IPS DF 6.9 (cell line): ENCODE measurements around the gene RNF144A.

Source experiments
- DNase-seq: peaks from one replicate; pipeline ENCODE4 v3.0.0-alpha.2; 2013; ENCODE audit warnings: low read depth, low spot score
- H3K27ac ChIP-seq: one replicate; pipeline ENCODE4 v1.5.1; 2013; ENCODE audit warnings: low read length, control low read depth
- H3K27me3 ChIP-seq: 2 replicates; pipeline ENCODE4 v1.6.1; 2013; ENCODE audit warnings: mild to moderate bottlenecking, low read length; ENCODE audit not compliant: control insufficient read depth, insufficient read depth
- H3K36me3 ChIP-seq: 2 replicates; pipeline ENCODE4 v1.6.1; 2013; ENCODE audit warnings: low read length; ENCODE audit not compliant: control insufficient read depth, insufficient read depth
- H3K4me1 ChIP-seq: 2 replicates; pipeline ENCODE4 v1.6.1; 2013; ENCODE audit warnings: low read length; ENCODE audit not compliant: control insufficient read depth, insufficient read depth
- H3K4me3 ChIP-seq: 2 replicates; pipeline ENCODE4 v1.5.1; 2013; ENCODE audit warnings: mild to moderate bottlenecking, low read length
- H3K9me3 ChIP-seq: 2 replicates; pipeline ENCODE4 v1.6.1; 2013; ENCODE audit warnings: low read length, inconsistent platforms; ENCODE audit not compliant: control insufficient read depth, insufficient read depth
- WGBS: extraction: QIAGEN DNeasy Blood & Tissue Kit; methylation state at CpG from one replicate; pipeline ENCODE4 v1.1.7; 2013; ENCODE audit warnings: mixed read lengths, missing lambda C conversion rate; ENCODE audit not compliant: insufficient read length, insufficient coverage; 5-methylcytosine and 5-hydroxymethylcytosine counted together

The RNF144A gene

DNA sequence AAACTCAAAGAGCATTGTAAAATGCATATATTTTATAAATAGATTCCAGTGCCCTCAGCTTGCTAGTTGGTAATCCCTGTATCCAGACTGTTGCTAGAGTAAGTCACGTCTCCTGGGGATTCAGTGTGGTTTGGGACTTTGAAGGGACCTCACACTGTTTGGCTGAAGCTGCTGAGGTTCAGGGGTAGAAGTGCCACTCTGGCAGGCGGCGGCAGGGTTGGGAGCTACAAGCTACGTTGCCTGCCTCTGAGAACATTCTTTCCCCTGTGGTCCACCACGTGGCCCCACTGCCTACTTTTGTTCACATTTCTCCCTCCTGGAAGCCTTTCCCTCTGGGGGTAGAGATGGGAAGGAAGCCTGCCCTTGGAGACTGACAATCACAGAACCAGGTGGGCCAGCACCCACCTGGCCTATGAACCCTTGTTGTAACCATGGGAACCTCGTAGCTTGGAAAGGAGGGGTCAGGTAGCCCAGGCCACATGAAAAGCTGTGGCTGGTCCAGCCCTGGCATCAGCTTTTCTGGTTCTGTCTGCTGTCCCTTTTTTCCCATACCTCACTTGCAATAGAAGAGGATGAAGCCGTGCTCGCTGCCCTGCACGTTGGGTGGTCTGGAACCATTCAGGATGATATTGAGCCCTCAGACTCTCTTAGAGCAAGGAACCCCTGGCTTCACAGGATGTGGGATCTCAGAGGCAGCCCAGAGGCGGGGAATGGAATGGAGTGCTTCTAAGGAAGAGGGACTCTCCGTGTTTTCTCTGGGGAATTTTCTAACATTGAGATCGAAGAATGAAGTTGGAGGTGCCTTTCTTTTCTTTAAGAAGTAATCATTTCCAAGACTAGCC, 2.9 kb downstream of the RNF144A start:
- no peak for DNase-seq
- no CpG with 5 or more reads among the region's 12 CpGs for WGBS
- Histone ChIP-seq H3K36me3 (no peaks in the 10 kb centered on the region), H3K27me3 (no peaks in the 10 kb centered on the region; the same call in 1 of the 2 replicates), H3K4me3 (no peak overlapping the region), H3K4me1 (peaks cover 5% of the 10 kb centered on the region; the same call in 1 of the 2 replicates), H3K9me3 (no peaks in the 10 kb centered on the region), H3K27ac (no peak overlapping the region)

DNA sequence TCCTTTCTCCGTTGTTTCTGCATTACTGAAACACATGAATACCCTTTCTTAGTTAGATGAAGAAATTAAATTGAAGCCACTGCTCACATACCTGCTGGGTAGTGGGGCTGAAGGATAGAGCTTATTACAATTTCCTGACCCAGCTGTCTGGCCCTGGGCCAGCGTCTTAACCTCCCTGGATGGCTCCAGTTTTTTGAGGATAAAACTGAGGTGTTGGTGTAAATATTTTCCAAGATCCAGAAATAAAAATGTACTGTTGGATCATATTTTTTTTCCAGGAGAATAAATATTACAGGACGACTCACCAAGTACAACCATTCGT, 3.5 kb downstream of the RNF144A start:
- H3K27ac ChIP-seq, result no peak overlapping the region
- no peak overlapping the region for H3K4me3 ChIP-seq
- peaks cover 3% of the 10 kb centered on the region; the same call in 1 of the 2 replicates for H3K4me1 ChIP-seq
- H3K27me3 ChIP-seq, result no peaks in the 10 kb centered on the region; the same call in 1 of the 2 replicates
- no peak for DNase-seq
- no peaks in the 10 kb centered on the region for H3K9me3 ChIP-seq
- H3K36me3 ChIP-seq, result no peaks in the 10 kb centered on the region
- no CpG with 5 or more reads among the region's 4 CpGs for WGBS

DNA sequence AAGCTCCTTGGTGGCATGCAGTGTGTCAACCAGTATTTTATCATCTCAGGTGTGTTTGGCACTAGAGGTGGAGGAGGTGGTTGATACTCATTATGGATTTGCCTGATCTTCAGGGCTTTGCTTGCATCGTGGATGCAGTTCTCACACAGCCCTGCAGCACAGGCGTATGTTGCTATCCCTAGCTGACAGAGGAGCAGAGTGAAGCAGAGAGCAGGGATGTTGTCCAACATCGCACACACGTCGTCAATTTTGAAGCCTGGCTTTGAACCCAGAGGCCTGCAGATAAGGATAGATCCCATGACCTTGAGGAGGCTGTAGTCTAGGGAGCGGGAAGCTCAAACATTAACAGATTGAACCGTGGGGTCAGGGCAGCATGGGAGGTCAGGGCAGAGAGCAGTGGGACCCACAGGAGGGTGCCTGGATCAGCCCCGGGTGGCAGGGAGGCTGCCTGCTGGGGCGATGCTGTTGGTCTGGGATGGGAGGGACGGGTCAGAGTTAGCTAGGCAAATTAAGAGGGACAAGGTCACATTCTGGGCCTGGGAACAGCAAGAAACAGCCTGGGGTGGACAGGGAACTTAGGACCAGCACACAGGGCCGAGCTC, 4.2 kb downstream of the RNF144A start:
- H3K9me3 ChIP-seq, result no peaks in the 10 kb centered on the region

DNA sequence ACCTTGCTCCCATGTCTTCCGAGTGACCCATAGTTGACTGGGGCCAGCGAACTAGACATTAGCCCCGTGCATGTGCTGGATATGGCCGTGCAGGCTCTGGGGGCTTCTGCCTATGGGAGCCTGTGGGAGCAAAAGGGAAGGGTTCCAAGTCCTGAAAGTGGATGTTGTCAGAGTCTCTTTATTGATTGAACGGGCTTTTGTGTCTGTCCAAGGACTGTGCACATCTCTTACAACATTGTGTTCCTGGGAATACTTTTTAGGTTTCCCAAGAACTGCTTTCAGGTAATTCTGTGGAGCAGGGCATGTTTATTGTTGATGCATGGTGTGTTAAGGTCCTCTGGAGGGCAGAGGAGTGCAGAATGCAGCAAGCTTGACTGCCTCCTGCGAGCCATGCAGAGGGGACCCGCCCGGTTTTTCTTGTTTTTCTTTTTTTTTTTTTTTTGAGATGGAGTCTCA, 5.0 kb downstream of the RNF144A start:
- no peak overlapping the region for H3K27ac ChIP-seq
- WGBS, result no CpG with 5 or more reads among the region's 8 CpGs

More for the DNA sequence above, 4.2 kb downstream of the RNF144A start:
- peaks cover 3% of the 10 kb centered on the region; the same call in 1 of the 2 replicates for H3K4me1 ChIP-seq
- no CpG with 5 or more reads among the region's 11 CpGs for WGBS
- no peak overlapping the region for H3K4me3 ChIP-seq
- H3K27me3 ChIP-seq, result no peaks in the 10 kb centered on the region; the same call in 1 of the 2 replicates
- no peak overlapping the region for H3K27ac ChIP-seq
- no peaks in the 10 kb centered on the region for H3K36me3 ChIP-seq
- DNase-seq, result no peak

DNA sequence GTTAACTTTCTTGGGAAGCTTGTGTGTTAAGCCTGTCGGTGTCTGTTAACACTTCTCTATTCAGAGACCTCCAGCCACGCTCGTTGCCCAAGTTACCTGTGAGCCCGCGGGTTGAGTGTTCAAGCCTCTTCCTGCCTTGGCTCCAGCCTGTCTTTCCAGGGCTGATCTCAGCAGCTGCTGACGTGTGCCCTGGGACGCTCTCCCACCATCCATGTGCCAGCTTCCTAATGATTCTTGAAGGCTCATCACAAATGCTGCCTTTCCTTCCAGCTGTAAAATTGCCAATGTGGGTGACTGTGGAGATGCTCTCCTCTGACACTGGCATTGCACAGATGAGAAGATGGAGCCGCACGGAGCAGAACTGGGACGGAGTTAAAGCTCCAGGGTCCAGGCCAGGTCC, 6.1 kb downstream of the RNF144A start:
- WGBS, result no CpG with 5 or more reads among the region's 10 CpGs
- H3K9me3 ChIP-seq, result no peaks in the 10 kb centered on the region
- H3K27me3 ChIP-seq, result no peaks in the 10 kb centered on the region; the same call in 1 of the 2 replicates
- DNase-seq, result no peak
- no peaks in the 10 kb centered on the region for H3K36me3 ChIP-seq
- H3K4me3 ChIP-seq, result no peak overlapping the region
- no peak overlapping the region for H3K27ac ChIP-seq
- H3K4me1 ChIP-seq, result peaks cover 3% of the 10 kb centered on the region; the same call in 1 of the 2 replicates

More for the DNA sequence above, 5.0 kb downstream of the RNF144A start:
- H3K4me3 ChIP-seq, result no peak overlapping the region
- H3K4me1 ChIP-seq, result peaks cover 3% of the 10 kb centered on the region; the same call in 1 of the 2 replicates
- no peaks in the 10 kb centered on the region; the same call in 1 of the 2 replicates for H3K27me3 ChIP-seq
- no peaks in the 10 kb centered on the region for H3K9me3 ChIP-seq
- no peaks in the 10 kb centered on the region for H3K36me3 ChIP-seq
- no peak for DNase-seq

DNA sequence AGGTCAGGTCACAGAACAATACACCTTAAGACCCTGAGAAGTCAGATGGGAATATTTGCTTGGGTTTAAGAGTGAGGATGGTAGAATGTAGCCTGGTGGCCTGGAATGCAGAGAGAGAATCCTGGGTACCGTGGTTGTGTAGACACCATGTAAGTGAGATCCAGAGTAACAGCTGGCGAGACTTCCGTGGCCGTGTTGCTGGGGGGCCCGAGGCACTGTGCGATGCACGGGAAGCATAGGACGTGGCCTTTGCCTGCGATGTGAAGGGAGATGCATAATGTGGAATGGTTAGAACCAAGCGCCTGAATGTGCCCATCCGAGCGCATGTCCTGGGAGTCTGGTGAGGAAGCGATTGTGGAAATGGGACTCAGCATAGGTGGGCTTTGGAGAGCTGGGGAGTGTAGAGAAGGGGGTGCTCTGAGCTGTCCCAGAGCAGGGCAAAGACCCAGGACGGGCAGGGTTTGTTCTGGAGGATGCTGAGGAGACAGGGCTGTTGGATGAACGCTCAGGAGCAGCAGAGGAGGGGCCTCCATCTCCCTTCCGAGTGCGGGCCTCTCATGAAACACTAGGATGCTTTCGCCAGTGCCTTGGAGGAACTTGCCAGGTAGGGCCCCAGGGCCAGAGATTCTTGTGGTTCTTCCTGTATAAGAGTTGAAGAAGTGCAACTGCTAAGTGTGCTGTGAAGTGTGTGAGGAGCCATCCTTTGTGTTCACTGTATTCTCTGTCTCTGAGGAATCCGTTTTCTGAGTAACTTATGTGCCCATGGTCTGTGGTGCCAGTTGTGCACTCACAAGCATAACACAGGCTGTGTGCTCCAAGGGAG, 7.1 kb downstream of the RNF144A start:
- Histone ChIP-seq H3K4me1 (0 out of 2 replicates have a peak, but pooled peaks cover 2% of the 10 kb centered on the region), H3K36me3 (no peaks in the 10 kb centered on the region), H3K27me3 (no peaks in the 10 kb centered on the region; the same call in 1 of the 2 replicates), H3K27ac (no peak overlapping the region), H3K4me3 (no peak overlapping the region), H3K9me3 (no peaks in the 10 kb centered on the region)
- no peak for DNase-seq
- no CpG with 5 or more reads among the region's 19 CpGs for WGBS

DNA sequence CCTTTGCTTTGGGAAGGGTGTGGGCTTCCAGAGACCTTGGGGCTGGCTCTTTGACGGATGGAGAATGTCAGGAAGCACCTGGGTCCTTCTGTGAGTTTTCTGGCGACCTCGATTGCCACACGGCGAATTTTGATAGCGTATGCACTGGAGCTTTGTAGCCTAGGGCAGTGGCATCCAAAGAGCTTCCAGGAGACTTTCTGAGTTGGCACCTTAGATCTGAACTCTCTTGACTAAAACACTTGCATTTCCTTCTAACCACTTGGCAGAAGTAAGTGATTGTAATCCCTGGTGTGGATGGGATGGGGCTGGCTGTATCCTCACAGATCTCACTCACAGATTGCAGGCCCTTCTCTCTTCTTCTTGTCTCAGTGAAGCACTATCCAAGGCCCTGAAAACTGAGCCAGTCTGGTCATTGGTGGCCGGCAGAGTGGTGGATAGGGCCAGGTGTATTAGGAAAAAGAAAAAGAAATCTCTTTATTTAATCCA, 7.8 kb downstream of the RNF144A start:
- DNase-seq, result no peak
- Histone ChIP-seq H3K9me3 (no peaks in the 10 kb centered on the region), H3K36me3 (no peaks in the 10 kb centered on the region), H3K4me3 (no peak overlapping the region), H3K27me3 (no peaks in the 10 kb centered on the region), H3K27ac (no peak overlapping the region), H3K4me1 (0 out of 2 replicates have a peak, but pooled peaks cover 2% of the 10 kb centered on the region)
- no CpG with 5 or more reads among the region's 7 CpGs for WGBS

DNA sequence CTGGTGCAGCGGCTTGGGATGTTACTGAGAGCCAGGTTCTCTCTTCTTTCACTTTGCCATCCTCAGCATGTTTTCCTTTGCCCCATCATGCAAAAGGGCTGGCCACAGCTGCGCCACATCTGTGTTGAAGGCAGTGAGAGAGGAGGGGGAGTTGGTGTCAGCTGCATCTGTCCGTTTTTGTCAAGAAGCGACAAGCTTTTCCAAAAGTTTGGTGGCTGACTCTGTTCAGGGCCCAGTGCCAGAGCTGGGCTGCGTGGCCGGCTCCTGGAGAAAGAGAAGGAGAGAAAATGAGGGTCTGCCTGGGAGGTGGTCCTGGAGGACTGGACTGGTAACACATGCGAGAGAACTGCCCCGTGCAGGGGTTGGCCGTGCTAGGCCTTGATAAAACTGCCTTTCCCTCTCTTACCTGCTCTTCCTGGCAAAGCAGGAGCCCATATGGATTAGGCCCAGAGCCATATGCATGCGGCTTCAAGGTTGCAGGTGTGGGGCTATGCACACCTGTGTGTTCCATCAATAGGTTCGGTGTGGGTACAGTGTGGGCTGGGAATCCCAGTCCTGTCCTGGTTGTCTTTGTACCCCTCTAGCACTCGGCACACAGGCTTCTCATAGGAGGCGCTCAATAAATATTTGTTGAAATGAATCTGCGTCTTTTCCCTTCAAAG, 9.0 kb downstream of the RNF144A start:
- DNase-seq, result no peak
- Histone ChIP-seq H3K4me3 (no peak overlapping the region), H3K4me1 (peaks cover 3% of the 10 kb centered on the region; the same call in 1 of the 2 replicates), H3K27ac (no peak overlapping the region), H3K9me3 (no peaks in the 10 kb centered on the region), H3K36me3 (no peaks in the 10 kb centered on the region), H3K27me3 (no peaks in the 10 kb centered on the region)
- WGBS, result no CpG with 5 or more reads among the region's 14 CpGs

DNA sequence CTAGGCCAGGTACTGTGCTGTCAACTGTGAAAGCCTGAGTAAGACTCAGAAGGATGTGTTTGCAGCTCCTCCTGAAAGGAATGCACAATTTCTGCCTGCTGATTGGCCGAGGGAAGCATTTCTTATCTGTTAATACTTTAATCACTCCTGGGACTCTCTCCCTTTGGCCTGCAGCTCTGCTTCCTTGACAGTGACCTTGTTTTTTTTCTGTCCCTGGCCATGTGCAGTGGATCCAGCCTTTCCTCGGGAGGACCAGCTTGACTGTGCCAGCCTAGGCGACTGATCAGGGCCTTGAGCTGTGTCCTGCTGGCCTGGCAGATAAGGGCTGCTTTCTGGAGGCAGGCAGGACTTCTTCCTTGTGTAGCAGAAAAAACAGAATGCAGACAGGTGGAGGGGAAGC, 10.0 kb downstream of the RNF144A start:
- no peak overlapping the region for H3K4me3 ChIP-seq
- H3K4me1 ChIP-seq, result peaks cover 5% of the 10 kb centered on the region; the same call in 1 of the 2 replicates
- no peaks in the 10 kb centered on the region for H3K36me3 ChIP-seq
- no peaks in the 10 kb centered on the region for H3K27me3 ChIP-seq
- no CpG with 5 or more reads among the region's 3 CpGs for WGBS
- DNase-seq, result no peak
- no peak overlapping the region for H3K27ac ChIP-seq
- no peaks in the 10 kb centered on the region for H3K9me3 ChIP-seq
